GM23338 (cell line): ENCODE measurements around the gene CTTNBP2. TPM values are rescaled to one million over a fixed set of nuclear protein-coding genes. Genes with fewer than 3 reads are reported as not detected.

Experiments used
- ATAC-seq: fragments of 200-7000 bp; cut with Tn5 transposase; 3 replicates; pipeline ENCODE4 v1.9.1; 2020
- DNase-seq: peaks from one replicate; pipeline ENCODE4 v3.0.0-alpha.2; 2015; ENCODE audit warnings: low spot score
- H2AFZ ChIP-seq: fragments of 200-600 bp; sonication (generic); 2 replicates; pipeline ENCODE4 v1.8.0; 2016; ENCODE audit warnings: antibody characterized with exemption, mild to moderate bottlenecking, moderate library complexity
- H3F3A ChIP-seq: fragments of 200-600 bp; sonication (generic); replicated peaks from 2 replicates; pipeline ENCODE4 v1.8.0; 2017; ENCODE audit warnings: antibody characterized with exemption, mixed run types, low read depth
- H3K27ac ChIP-seq: fragments of 200-600 bp; sonication (generic); 2 replicates; pipeline ENCODE4 v1.6.1; 2016; ENCODE audit warnings: low read depth
- H3K27me3 ChIP-seq: fragments of 200-600 bp; sonication (generic); 2 replicates; pipeline ENCODE4 v1.8.0; 2016; ENCODE audit warnings: mild to moderate bottlenecking, mixed run types, moderate library complexity; ENCODE audit not compliant: insufficient read depth
- H3K36me3 ChIP-seq: fragments of 200-600 bp; sonication (generic); 2 replicates; pipeline ENCODE4 v1.8.0; 2016; ENCODE audit warnings: mild to moderate bottlenecking; ENCODE audit not compliant: insufficient read depth
- H3K4me1 ChIP-seq: fragments of 200-600 bp; sonication (generic); 2 replicates; pipeline ENCODE4 v1.8.0; 2016; ENCODE audit warnings: mild to moderate bottlenecking, moderate library complexity; ENCODE audit not compliant: insufficient read depth
- H3K4me2 ChIP-seq: fragments of 200-600 bp; sonication (generic); 2 replicates; pipeline ENCODE4 v1.7.1; 2017; ENCODE audit warnings: mixed run types
- H3K4me3 ChIP-seq: fragments of 200-600 bp; sonication (generic); 2 replicates; pipeline ENCODE4 v1.6.1; 2016; ENCODE audit warnings: mixed run types
- H3K79me2 ChIP-seq: fragments of 200-600 bp; sonication (generic); replicated peaks from 2 replicates; pipeline ENCODE4 v1.8.0; 2017; ENCODE audit warnings: mild to moderate bottlenecking; ENCODE audit not compliant: insufficient read depth
- H3K9me2 ChIP-seq: fragments of 200-600 bp; sonication (generic); 2 replicates; pipeline ENCODE4 v1.8.0; 2017; ENCODE audit not compliant: insufficient read depth
- H4K20me1 ChIP-seq: fragments of 200-600 bp; sonication (generic); replicated peaks from 2 replicates; pipeline ENCODE4 v1.8.0; 2017; ENCODE audit warnings: mild to moderate bottlenecking; ENCODE audit not compliant: insufficient read depth
- H3K27ac Mint-ChIP-seq: 2 replicates; pipeline ENCODE4 v1.8.0; 2020; ENCODE audit warnings: inconsistent platforms, mild to moderate bottlenecking, moderate library complexity, mixed read lengths
- H3K27me3 Mint-ChIP-seq: 3 replicates; pipeline ENCODE4 v1.8.0; 2022; ENCODE audit warnings: low read depth, mild to moderate bottlenecking, moderate library complexity, mixed read lengths, inconsistent platforms; ENCODE audit not compliant: insufficient read depth, poor library complexity
- H3K36me3 Mint-ChIP-seq: 3 replicates; pipeline ENCODE4 v1.8.0; 2021; ENCODE audit warnings: low read depth, mild to moderate bottlenecking, inconsistent platforms, moderate library complexity, mixed read lengths
- H3K4me1 Mint-ChIP-seq: 3 replicates; pipeline ENCODE4 v1.8.0; 2020; ENCODE audit warnings: mild to moderate bottlenecking, inconsistent platforms, mixed read lengths
- H3K4me3 Mint-ChIP-seq: 3 replicates; pipeline ENCODE4 v1.8.0; 2021; ENCODE audit warnings: moderate library complexity, mild to moderate bottlenecking, inconsistent platforms, mixed read lengths
- H3K9me3 Mint-ChIP-seq: 3 replicates; pipeline ENCODE4 v1.8.0; 2020; ENCODE audit warnings: moderate library complexity, mild to moderate bottlenecking, inconsistent platforms, mixed read lengths
- CREB1 ChIP-seq: fragments of 250-450 bp; sonication (Bioruptor Pico); IDR thresholded peaks from 2 replicates; pipeline ENCODE4 v1.5.0; 2020; ENCODE audit warnings: low read depth, mild to moderate bottlenecking, moderate library complexity
- EZH2 ChIP-seq: fragments of 200-600 bp; sonication (generic); IDR thresholded peaks from one replicate; pipeline ENCODE4 v1.8.0; 2017; ENCODE audit warnings: antibody characterized with exemption, mild to moderate bottlenecking, low read depth; ENCODE audit not compliant: unreplicated experiment
- EZH2phosphoT487 ChIP-seq: fragments of 200-600 bp; sonication (generic); IDR thresholded peaks from one replicate; pipeline ENCODE4 v1.8.1; 2018; ENCODE audit warnings: antibody characterized with exemption; ENCODE audit not compliant: unreplicated experiment
- JUNB ChIP-seq: IDR thresholded peaks from one replicate; pipeline ENCODE4 v1.6.1; 2016; ENCODE audit warnings: antibody characterized with exemption; ENCODE audit not compliant: unreplicated experiment
- NANOG ChIP-seq: IDR thresholded peaks from 2 replicates; pipeline ENCODE4 v1.6.1; 2016; ENCODE audit warnings: antibody characterized with exemption, borderline replicate concordance
- POLR2AphosphoS5 ChIP-seq: IDR thresholded peaks from 2 replicates; pipeline ENCODE4 v1.6.1; 2016; ENCODE audit warnings: antibody characterized with exemption, low read depth
- STAT1 ChIP-seq: IDR thresholded peaks from one replicate; pipeline ENCODE4 v1.6.1; 2016; ENCODE audit warnings: antibody characterized with exemption; ENCODE audit not compliant: unreplicated experiment
- ZNF114 ChIP-seq: fragments of 250-450 bp; sonication (Bioruptor Pico); IDR thresholded peaks from 2 replicates; pipeline ENCODE4 v1.5.0; 2020; ENCODE audit warnings: mild to moderate bottlenecking, moderate library complexity
- ZNF331 ChIP-seq: fragments of 250-450 bp; sonication (Bioruptor Pico); IDR thresholded peaks from 2 replicates; pipeline ENCODE4 v1.5.0; 2020; ENCODE audit warnings: low read depth, mild to moderate bottlenecking, moderate library complexity
- polyA plus RNA-seq: library from polyadenylated mRNA; unstranded; fragments of >200 nt; fragmentation: Nextera tagmentation; extraction: Ambion mirVana; gene quantifications from 2 replicates; pipeline ENCODE4 v1.2.1, GENCODE V29; 2016
- total RNA-seq: library from RNA; depleted of rRNA; stranded (reverse); fragments of >200 nt; shearing (Covaris generic); gene quantifications from 2 replicates; pipeline ENCODE4 v1.2.3, GENCODE V29; 2014
- TF ChIP-seq, protein P1 (sequence below), 2 experiments: fragments of 200-600 bp in 1 of 2; sonication (generic) in 1 of 2; conservative IDR thresholded peaks; 2 replicates each; pipeline versions ENCODE4 v1.5.1 to v1.6.1; 2016 to 2017; ENCODE audit warnings: antibody characterized with exemption in 2 of 2, low read depth in 2 of 2, mild to moderate bottlenecking in 2 of 2, moderate library complexity in 1 of 2
- TF ChIP-seq, protein P2 (sequence below): IDR thresholded peaks from one replicate; pipeline ENCODE4 v1.6.1; 2018; ENCODE audit warnings: antibody characterized with exemption; ENCODE audit not compliant: unreplicated experiment
- TF ChIP-seq, protein P3 (sequence below): IDR thresholded peaks from 2 replicates; pipeline ENCODE4 v1.6.1; 2016; ENCODE audit warnings: antibody characterized with exemption
- TF ChIP-seq, protein P4 (sequence below): fragments of 250-450 bp; sonication (Bioruptor Pico); IDR thresholded peaks from 2 replicates; pipeline ENCODE4 v1.5.0; 2020; ENCODE audit warnings: mild to moderate bottlenecking, moderate library complexity

The CTTNBP2 gene
- total and polyA plus RNA-seq, 2 experiments from 2014 or later: 26.8 to 30.7 TPM

DNA sequence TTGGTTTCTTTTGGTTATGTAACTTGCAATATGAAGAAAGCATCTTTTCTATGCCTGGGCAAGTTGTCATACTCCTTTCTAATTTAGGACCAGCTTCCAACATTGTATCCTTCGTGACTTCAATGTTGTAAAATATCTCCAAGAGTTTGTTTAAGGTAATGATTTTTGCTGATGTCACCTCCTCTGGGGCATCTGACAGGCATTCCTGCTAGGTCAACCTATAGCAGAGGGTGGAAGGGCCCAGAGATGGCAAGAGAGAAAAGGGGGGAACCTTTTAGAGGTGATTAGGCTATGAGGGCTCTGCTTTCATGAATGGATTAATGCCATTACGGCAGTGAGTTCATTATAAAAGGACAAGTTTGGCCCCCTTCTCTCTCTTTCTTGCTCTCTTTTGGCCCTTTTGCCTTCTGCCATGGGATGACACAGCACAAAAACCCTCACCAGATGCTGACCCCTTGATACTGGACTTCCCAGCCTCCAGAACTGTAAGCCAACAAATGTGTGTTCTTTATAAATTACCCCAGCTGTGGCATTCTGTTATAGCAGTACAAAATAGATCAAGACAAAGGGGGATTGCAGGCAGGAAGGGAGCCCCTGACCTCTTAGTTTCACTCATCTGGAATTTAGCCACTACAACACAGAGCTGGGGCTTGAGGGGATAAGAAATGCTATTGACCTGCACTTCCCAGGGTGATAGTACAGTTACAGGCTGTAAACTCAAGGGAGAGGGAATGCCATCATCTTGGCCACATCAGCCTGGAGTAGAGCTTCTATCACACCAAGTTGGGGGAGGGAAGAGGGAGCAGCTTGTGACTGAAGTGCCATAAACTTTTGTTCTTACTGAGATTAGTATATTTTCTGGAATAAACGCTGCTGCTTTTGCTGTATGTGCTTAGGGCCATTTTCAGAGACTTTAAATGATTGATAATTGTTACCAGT, 197.5 kb downstream of the CTTNBP2 start:
- H3K27ac ChIP-seq: 0 out of 2 replicates have a peak overlapping the region, but pooled peaks have one; percentile 73

More for the DNA sequence above, 197.5 kb downstream of the CTTNBP2 start:
- TF ChIP-seq, protein P1, sequence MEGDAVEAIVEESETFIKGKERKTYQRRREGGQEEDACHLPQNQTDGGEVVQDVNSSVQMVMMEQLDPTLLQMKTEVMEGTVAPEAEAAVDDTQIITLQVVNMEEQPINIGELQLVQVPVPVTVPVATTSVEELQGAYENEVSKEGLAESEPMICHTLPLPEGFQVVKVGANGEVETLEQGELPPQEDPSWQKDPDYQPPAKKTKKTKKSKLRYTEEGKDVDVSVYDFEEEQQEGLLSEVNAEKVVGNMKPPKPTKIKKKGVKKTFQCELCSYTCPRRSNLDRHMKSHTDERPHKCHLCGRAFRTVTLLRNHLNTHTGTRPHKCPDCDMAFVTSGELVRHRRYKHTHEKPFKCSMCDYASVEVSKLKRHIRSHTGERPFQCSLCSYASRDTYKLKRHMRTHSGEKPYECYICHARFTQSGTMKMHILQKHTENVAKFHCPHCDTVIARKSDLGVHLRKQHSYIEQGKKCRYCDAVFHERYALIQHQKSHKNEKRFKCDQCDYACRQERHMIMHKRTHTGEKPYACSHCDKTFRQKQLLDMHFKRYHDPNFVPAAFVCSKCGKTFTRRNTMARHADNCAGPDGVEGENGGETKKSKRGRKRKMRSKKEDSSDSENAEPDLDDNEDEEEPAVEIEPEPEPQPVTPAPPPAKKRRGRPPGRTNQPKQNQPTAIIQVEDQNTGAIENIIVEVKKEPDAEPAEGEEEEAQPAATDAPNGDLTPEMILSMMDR (conservative IDR thresholded peaks at IDR 0.05; ENCODE audit: low read depth in 2 of 2): no peak
- TF ChIP-seq POLR2AphosphoS5 (no peak), ZNF331 (CRISPR knock-in tag) (no peak), EZH2 (no peak), ZNF114 (no peak), NANOG (no peak), JUNB (no peak), CREB1 (CRISPR knock-in tag) (no peak), EZH2phosphoT487 (no peak), STAT1 (no peak)
- TF ChIP-seq, protein P2, sequence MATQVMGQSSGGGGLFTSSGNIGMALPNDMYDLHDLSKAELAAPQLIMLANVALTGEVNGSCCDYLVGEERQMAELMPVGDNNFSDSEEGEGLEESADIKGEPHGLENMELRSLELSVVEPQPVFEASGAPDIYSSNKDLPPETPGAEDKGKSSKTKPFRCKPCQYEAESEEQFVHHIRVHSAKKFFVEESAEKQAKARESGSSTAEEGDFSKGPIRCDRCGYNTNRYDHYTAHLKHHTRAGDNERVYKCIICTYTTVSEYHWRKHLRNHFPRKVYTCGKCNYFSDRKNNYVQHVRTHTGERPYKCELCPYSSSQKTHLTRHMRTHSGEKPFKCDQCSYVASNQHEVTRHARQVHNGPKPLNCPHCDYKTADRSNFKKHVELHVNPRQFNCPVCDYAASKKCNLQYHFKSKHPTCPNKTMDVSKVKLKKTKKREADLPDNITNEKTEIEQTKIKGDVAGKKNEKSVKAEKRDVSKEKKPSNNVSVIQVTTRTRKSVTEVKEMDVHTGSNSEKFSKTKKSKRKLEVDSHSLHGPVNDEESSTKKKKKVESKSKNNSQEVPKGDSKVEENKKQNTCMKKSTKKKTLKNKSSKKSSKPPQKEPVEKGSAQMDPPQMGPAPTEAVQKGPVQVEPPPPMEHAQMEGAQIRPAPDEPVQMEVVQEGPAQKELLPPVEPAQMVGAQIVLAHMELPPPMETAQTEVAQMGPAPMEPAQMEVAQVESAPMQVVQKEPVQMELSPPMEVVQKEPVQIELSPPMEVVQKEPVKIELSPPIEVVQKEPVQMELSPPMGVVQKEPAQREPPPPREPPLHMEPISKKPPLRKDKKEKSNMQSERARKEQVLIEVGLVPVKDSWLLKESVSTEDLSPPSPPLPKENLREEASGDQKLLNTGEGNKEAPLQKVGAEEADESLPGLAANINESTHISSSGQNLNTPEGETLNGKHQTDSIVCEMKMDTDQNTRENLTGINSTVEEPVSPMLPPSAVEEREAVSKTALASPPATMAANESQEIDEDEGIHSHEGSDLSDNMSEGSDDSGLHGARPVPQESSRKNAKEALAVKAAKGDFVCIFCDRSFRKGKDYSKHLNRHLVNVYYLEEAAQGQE: no peak
- TF ChIP-seq, protein P3, sequence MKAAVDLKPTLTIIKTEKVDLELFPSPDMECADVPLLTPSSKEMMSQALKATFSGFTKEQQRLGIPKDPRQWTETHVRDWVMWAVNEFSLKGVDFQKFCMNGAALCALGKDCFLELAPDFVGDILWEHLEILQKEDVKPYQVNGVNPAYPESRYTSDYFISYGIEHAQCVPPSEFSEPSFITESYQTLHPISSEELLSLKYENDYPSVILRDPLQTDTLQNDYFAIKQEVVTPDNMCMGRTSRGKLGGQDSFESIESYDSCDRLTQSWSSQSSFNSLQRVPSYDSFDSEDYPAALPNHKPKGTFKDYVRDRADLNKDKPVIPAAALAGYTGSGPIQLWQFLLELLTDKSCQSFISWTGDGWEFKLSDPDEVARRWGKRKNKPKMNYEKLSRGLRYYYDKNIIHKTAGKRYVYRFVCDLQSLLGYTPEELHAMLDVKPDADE: no peak
- TF ChIP-seq, protein P4, sequence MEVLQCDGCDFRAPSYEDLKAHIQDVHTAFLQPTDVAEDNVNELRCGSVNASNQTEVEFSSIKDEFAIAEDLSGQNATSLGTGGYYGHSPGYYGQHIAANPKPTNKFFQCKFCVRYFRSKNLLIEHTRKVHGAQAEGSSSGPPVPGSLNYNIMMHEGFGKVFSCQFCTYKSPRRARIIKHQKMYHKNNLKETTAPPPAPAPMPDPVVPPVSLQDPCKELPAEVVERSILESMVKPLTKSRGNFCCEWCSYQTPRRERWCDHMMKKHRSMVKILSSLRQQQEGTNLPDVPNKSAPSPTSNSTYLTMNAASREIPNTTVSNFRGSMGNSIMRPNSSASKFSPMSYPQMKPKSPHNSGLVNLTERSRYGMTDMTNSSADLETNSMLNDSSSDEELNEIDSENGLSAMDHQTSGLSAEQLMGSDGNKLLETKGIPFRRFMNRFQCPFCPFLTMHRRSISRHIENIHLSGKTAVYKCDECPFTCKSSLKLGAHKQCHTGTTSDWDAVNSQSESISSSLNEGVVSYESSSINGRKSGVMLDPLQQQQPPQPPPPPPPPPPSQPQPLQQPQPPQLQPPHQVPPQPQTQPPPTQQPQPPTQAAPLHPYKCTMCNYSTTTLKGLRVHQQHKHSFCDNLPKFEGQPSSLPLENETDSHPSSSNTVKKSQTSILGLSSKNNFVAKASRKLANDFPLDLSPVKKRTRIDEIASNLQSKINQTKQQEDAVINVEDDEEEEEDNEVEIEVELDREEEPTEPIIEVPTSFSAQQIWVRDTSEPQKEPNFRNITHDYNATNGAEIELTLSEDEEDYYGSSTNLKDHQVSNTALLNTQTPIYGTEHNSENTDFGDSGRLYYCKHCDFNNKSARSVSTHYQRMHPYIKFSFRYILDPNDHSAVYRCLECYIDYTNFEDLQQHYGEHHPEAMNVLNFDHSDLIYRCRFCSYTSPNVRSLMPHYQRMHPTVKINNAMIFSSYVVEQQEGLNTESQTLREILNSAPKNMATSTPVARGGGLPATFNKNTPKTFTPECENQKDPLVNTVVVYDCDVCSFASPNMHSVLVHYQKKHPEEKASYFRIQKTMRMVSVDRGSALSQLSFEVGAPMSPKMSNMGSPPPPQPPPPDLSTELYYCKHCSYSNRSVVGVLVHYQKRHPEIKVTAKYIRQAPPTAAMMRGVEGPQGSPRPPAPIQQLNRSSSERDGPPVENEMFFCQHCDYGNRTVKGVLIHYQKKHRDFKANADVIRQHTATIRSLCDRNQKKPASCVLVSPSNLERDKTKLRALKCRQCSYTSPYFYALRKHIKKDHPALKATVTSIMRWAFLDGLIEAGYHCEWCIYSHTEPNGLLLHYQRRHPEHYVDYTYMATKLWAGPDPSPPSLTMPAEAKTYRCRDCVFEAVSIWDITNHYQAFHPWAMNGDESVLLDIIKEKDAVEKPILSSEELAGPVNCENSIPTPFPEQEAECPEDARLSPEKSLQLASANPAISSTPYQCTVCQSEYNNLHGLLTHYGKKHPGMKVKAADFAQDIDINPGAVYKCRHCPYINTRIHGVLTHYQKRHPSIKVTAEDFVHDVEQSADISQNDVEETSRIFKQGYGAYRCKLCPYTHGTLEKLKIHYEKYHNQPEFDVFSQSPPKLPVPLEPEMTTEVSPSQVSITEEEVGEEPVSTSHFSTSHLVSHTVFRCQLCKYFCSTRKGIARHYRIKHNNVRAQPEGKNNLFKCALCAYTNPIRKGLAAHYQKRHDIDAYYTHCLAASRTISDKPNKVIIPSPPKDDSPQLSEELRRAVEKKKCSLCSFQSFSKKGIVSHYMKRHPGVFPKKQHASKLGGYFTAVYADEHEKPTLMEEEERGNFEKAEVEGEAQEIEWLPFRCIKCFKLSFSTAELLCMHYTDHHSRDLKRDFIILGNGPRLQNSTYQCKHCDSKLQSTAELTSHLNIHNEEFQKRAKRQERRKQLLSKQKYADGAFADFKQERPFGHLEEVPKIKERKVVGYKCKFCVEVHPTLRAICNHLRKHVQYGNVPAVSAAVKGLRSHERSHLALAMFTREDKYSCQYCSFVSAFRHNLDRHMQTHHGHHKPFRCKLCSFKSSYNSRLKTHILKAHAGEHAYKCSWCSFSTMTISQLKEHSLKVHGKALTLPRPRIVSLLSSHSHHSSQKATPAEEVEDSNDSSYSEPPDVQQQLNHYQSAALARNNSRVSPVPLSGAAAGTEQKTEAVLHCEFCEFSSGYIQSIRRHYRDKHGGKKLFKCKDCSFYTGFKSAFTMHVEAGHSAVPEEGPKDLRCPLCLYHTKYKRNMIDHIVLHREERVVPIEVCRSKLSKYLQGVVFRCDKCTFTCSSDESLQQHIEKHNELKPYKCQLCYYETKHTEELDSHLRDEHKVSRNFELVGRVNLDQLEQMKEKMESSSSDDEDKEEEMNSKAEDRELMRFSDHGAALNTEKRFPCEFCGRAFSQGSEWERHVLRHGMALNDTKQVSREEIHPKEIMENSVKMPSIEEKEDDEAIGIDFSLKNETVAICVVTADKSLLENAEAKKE (CRISPR knock-in tag): no peak
- H3K4me3 Mint-ChIP-seq: no peak overlapping the region
- peak overlapping the region; percentile 4 for H3K4me2 ChIP-seq
- no peaks in the 10 kb centered on the region for H3K27me3 ChIP-seq
- no peaks in the 10 kb centered on the region for H3K36me3 ChIP-seq
- peaks cover 4% of the 10 kb centered on the region; the same call in 1 of the 3 replicates for H3K9me3 Mint-ChIP-seq
- H3K27me3 Mint-ChIP-seq: peaks cover 12% of the 10 kb centered on the region
- H3K4me3 ChIP-seq: no peak overlapping the region
- ATAC-seq (no peak; the same call in 2 of the 3 replicates), DNase-seq (no peak)
- peaks cover 50% of the 10 kb centered on the region for H3K4me1 ChIP-seq
- no peaks in the 10 kb centered on the region for H3K9me2 ChIP-seq
- peak overlapping the region; percentile 49 for H2AFZ ChIP-seq
- H3K36me3 Mint-ChIP-seq: no peaks in the 10 kb centered on the region
- peak overlapping the region; percentile 86 for H3K27ac Mint-ChIP-seq
- H3F3A ChIP-seq: no peaks in the 10 kb centered on the region
- H4K20me1 ChIP-seq: no peaks in the 10 kb centered on the region
- peaks cover 51% of the 10 kb centered on the region for H3K4me1 Mint-ChIP-seq
- no peaks in the 10 kb centered on the region for H3K79me2 ChIP-seq
